H9 (cell line): Measurements from ENCODE around the gene FBLN2. TPM values are rescaled to one million over a fixed set of nuclear protein-coding genes. Genes with fewer than 3 reads are reported as not detected.

Experiments used
- DNase-seq: peaks from one replicate; pipeline ENCODE4 v3.0.0-alpha.2; 2017
- H2AFZ ChIP-seq: one replicate; pipeline ENCODE4 v1.6.1; 2013; ENCODE audit warnings: mild to moderate bottlenecking, low read length, control low read depth, moderate library complexity
- H2AK5ac ChIP-seq: 2 replicates; pipeline ENCODE4 v1.6.1; 2013; ENCODE audit warnings: low read length, control low read depth, mixed read lengths; ENCODE audit not compliant: insufficient read length
- H2BK120ac ChIP-seq: one replicate; pipeline ENCODE4 v1.6.1; 2013; ENCODE audit warnings: low read depth, mild to moderate bottlenecking, low read length, control low read depth, inconsistent platforms; ENCODE audit not compliant: poor library complexity, severe bottlenecking
- H2BK12ac ChIP-seq: 2 replicates; pipeline ENCODE4 v1.6.1; 2013; ENCODE audit warnings: low read length, control low read depth, mixed read lengths, low read depth; ENCODE audit not compliant: insufficient read length
- H2BK15ac ChIP-seq: 2 replicates; pipeline ENCODE4 v1.6.1; 2013; ENCODE audit warnings: low read depth, low read length, control low read depth
- H2BK20ac ChIP-seq: one replicate; pipeline ENCODE4 v1.6.1; 2013; ENCODE audit warnings: low read depth, mild to moderate bottlenecking, low read length, control low read depth, inconsistent platforms; ENCODE audit not compliant: poor library complexity, severe bottlenecking
- H2BK5ac ChIP-seq: 2 replicates; pipeline ENCODE4 v1.6.1; 2013; ENCODE audit warnings: low read length, control low read depth, mixed read lengths; ENCODE audit not compliant: insufficient read length
- H3K14ac ChIP-seq: 2 replicates; pipeline ENCODE4 v1.6.1; 2013; ENCODE audit warnings: low read length, control low read depth; ENCODE audit not compliant: insufficient read depth
- H3K18ac ChIP-seq: 2 replicates; pipeline ENCODE4 v1.6.1; 2013; ENCODE audit warnings: low read depth, mild to moderate bottlenecking, mixed read lengths, low read length, control low read depth; ENCODE audit not compliant: insufficient read length
- H3K23ac ChIP-seq: 2 replicates; pipeline ENCODE4 v1.6.1; 2013; ENCODE audit warnings: low read length, control low read depth, mixed read lengths, low read depth; ENCODE audit not compliant: insufficient read length
- H3K23me2 ChIP-seq: 2 replicates; pipeline ENCODE4 v1.6.1; 2013; ENCODE audit warnings: low read depth, mild to moderate bottlenecking, mixed read lengths, low read length, control low read depth; ENCODE audit not compliant: insufficient read length, poor library complexity, severe bottlenecking
- H3K27ac ChIP-seq: 2 replicates; pipeline ENCODE4 v1.5.1; 2013; ENCODE audit warnings: low read length, control low read depth, mixed read lengths, low read depth; ENCODE audit not compliant: insufficient read length
- H3K27me3 ChIP-seq: 2 replicates; pipeline ENCODE4 v1.6.1; 2013; ENCODE audit warnings: low read length, control low read depth, inconsistent platforms; ENCODE audit not compliant: insufficient read depth
- H3K4ac ChIP-seq: 2 replicates; pipeline ENCODE4 v1.6.1; 2013; ENCODE audit warnings: low read depth, mild to moderate bottlenecking, control low read depth, inconsistent platforms, low read length, moderate library complexity
- H3K4me1 ChIP-seq: 2 replicates; pipeline ENCODE4 v1.6.1; 2013; ENCODE audit warnings: low read length, control low read depth, inconsistent platforms; ENCODE audit not compliant: insufficient read depth
- H3K4me2 ChIP-seq: 2 replicates; pipeline ENCODE4 v1.6.1; 2013; ENCODE audit warnings: low read length, control low read depth, mixed read lengths; ENCODE audit not compliant: insufficient read length, insufficient read depth
- H3K56ac ChIP-seq: 2 replicates; pipeline ENCODE4 v1.6.1; 2013; ENCODE audit warnings: low read depth, mild to moderate bottlenecking, mixed read lengths, low read length, control low read depth; ENCODE audit not compliant: insufficient read length
- H3K79me1 ChIP-seq: 2 replicates; pipeline ENCODE4 v1.6.1; 2013; ENCODE audit warnings: low read depth, mild to moderate bottlenecking, moderate library complexity, low read length, control low read depth, inconsistent platforms; ENCODE audit not compliant: insufficient read depth, poor library complexity, severe bottlenecking
- H3K79me2 ChIP-seq: 2 replicates; pipeline ENCODE4 v1.6.1; 2013; ENCODE audit warnings: low read length, control low read depth, inconsistent platforms; ENCODE audit not compliant: insufficient read depth
- H3K9ac ChIP-seq: 2 replicates; pipeline ENCODE4 v1.6.1; 2013; ENCODE audit warnings: low read length, control low read depth, mixed read lengths; ENCODE audit not compliant: insufficient read length; ENCODE audit errors: extremely low read depth
- H3K9me3 ChIP-seq: one replicate; pipeline ENCODE4 v1.6.1; 2013; ENCODE audit warnings: low read depth, low read length, inconsistent platforms; ENCODE audit not compliant: control insufficient read depth
- H3T11ph ChIP-seq: one replicate; pipeline ENCODE4 v1.6.1; 2013; ENCODE audit warnings: mild to moderate bottlenecking, low read length, control low read depth, inconsistent platforms
- H4K20me1 ChIP-seq: one replicate; pipeline ENCODE4 v1.6.1; 2013; ENCODE audit not compliant: control insufficient read depth, insufficient read length, insufficient read depth
- H4K5ac ChIP-seq: 2 replicates; pipeline ENCODE4 v1.6.1; 2013; ENCODE audit warnings: low read depth, mild to moderate bottlenecking, mixed read lengths, low read length, control low read depth; ENCODE audit not compliant: insufficient read length
- H4K8ac ChIP-seq: replicated peaks from 2 replicates; pipeline ENCODE4 v1.6.1; 2013; ENCODE audit warnings: low read length, control low read depth, mixed read lengths, low read depth; ENCODE audit not compliant: insufficient read length
- H4K91ac ChIP-seq: 2 replicates; pipeline ENCODE4 v1.6.1; 2013; ENCODE audit warnings: low read depth, mild to moderate bottlenecking, moderate library complexity, mixed read lengths, low read length, control low read depth; ENCODE audit not compliant: insufficient read length
- H3K27ac Mint-ChIP-seq, 3 experiments: 2 replicates in 2 of 3; 3 replicates in 1 of 3; pipeline ENCODE4 v1.8.0; 2020 to 2021; ENCODE audit warnings: mixed read lengths in 3 of 3, mild to moderate bottlenecking in 1 of 3, moderate library complexity in 1 of 3
- H3K27me3 Mint-ChIP-seq: 2 replicates; pipeline ENCODE4 v1.8.0; 2021; ENCODE audit warnings: low read depth, mild to moderate bottlenecking, moderate library complexity, mixed read lengths
- H3K36me3 Mint-ChIP-seq, 3 experiments: 2 replicates in 2 of 3; 3 replicates in 1 of 3; pipeline ENCODE4 v1.8.0; 2020 to 2021; ENCODE audit warnings: low read depth in 3 of 3, mixed read lengths in 3 of 3; ENCODE audit not compliant: insufficient read depth in 1 of 3
- H3K4me1 Mint-ChIP-seq, 2 experiments: 2 replicates each; pipeline ENCODE4 v1.8.0; 2020; ENCODE audit warnings: mixed read lengths in 2 of 2
- H3K4me3 Mint-ChIP-seq, 2 experiments: 2 replicates in 1 of 2; 3 replicates in 1 of 2; pipeline ENCODE4 v1.8.0; 2020 to 2021; ENCODE audit warnings: mild to moderate bottlenecking in 2 of 2, mixed read lengths in 2 of 2, moderate library complexity in 1 of 2
- H3K9me3 Mint-ChIP-seq, 2 experiments: 2 replicates in 1 of 2; 3 replicates in 1 of 2; pipeline ENCODE4 v1.8.0; 2020; ENCODE audit warnings: mild to moderate bottlenecking in 2 of 2, mixed read lengths in 2 of 2, moderate library complexity in 1 of 2
- CTCF ChIP-seq: fragments of 200-600 bp; sonication (generic); conservative IDR thresholded peaks from 3 replicates; pipeline ENCODE4 v1.8.0; 2021; ENCODE audit warnings: antibody characterized with exemption, mild to moderate bottlenecking
- WGBS: extraction: QIAGEN DNeasy Blood & Tissue Kit; methylation state at CpG from one replicate; pipeline ENCODE4 v1.1.7; 2013; ENCODE audit warnings: missing lambda C conversion rate, low lambda C conversion rate, mixed read lengths; ENCODE audit not compliant: insufficient read length; ENCODE audit errors: extremely low coverage; 5-methylcytosine and 5-hydroxymethylcytosine counted together
- total RNA-seq: library from RNA; stranded (reverse); gene quantifications from 2 replicates; pipeline ENCODE4 v1.2.1, GENCODE V29; 2021

The FBLN2 gene
- total RNA-seq, 1 experiment from 2014 or later = 11.8 TPM

- H3K79me1 ChIP-seq = no peaks in the 10 kb centered on the region
- no peak overlapping the region for H3K56ac ChIP-seq
- no CpG with 5 or more reads among the region's 46 CpGs for WGBS
- no peak overlapping the region for H3K27ac ChIP-seq
- no peak for DNase-seq
- Mint-ChIP-seq H3K27me3 (no peaks in the 10 kb centered on the region), H3K4me3 (no peak overlapping the region), H3K4me1 (peaks cover 12 to 17% of the 10 kb centered on the region in 2 experiments), H3K27ac (no peak overlapping the region), H3K36me3 (no peaks in the 10 kb centered on the region), H3K9me3 (no peaks in the 10 kb centered on the region)
- H3K4me2 ChIP-seq = no peak overlapping the region
- H3K4ac ChIP-seq = no peak overlapping the region
- no peak overlapping the region for H2AFZ ChIP-seq
- H4K5ac ChIP-seq = no peak overlapping the region
- no peak overlapping the region for H2BK15ac ChIP-seq
- TF ChIP-seq CTCF = peak; percentile 29; the same call in 1 of the 3 replicates
- no peak overlapping the region for H4K8ac ChIP-seq
- no peak overlapping the region for H2BK5ac ChIP-seq
- H3K14ac ChIP-seq = no peak overlapping the region
- no peak overlapping the region for H3K18ac ChIP-seq
- no peak overlapping the region for H4K91ac ChIP-seq
- no peak overlapping the region for H2BK12ac ChIP-seq
- no peaks in the 10 kb centered on the region for H3K27me3 ChIP-seq
- no peak overlapping the region for H3K9ac ChIP-seq
- no peak overlapping the region for H2AK5ac ChIP-seq
- no peaks in the 10 kb centered on the region for H3K23me2 ChIP-seq
- no peak overlapping the region for H2BK20ac ChIP-seq
- H3K9me3 ChIP-seq = no peaks in the 10 kb centered on the region
- no peaks in the 10 kb centered on the region; the same call in 1 of the 2 replicates for H3K4me1 ChIP-seq
- no peak overlapping the region for H2BK120ac ChIP-seq
- H3K79me2 ChIP-seq = no peaks in the 10 kb centered on the region
- no peak overlapping the region for H3K23ac ChIP-seq
- no peaks in the 10 kb centered on the region for H4K20me1 ChIP-seq
- H3T11ph ChIP-seq = no peak overlapping the region
Measured at GRCh38 chr3:13570391-13571194, 21.7 kb downstream of the FBLN2 start.
